Retinal pigment epithelial cell (primary cell): ENCODE results near the gene ZNF557.

ENCODE experiments used
- DNase-seq: peaks from one replicate; pipeline ENCODE4 v3.0.0-alpha.2; 2010; ENCODE audit warnings: low read depth
- H3K4me3 ChIP-seq: 2 replicates; pipeline ENCODE4 v1.5.1; 2011; ENCODE audit warnings: mild to moderate bottlenecking, low read length, control low read depth, moderate library complexity
- TF ChIP-seq, protein P1 (sequence below): conservative IDR thresholded peaks from 2 replicates; pipeline ENCODE4 v1.5.1; 2011; ENCODE audit warnings: low read depth, low read length, control low read depth, inconsistent platforms

The ZNF557 gene

DNA sequence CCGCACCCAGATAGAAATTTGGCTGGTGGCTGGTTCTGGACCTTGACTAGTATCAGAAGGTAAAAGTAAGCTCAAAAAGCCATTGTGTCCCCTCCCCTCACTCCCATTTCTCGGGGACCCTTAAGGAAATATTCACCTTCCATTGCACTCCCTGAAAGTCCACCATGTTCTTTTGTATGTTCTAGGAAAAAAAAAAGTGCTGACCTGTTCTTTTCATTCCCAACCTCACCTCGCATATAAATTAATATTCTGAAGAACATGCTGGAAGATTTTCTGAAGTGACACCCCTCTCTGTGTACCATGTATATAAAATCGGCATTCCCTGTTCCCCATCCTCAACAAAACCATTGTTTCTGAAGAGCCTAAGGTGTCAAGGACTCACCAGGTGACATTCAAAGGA is 43.2 kb downstream of the ZNF557 start:
- TF ChIP-seq, protein P1, sequence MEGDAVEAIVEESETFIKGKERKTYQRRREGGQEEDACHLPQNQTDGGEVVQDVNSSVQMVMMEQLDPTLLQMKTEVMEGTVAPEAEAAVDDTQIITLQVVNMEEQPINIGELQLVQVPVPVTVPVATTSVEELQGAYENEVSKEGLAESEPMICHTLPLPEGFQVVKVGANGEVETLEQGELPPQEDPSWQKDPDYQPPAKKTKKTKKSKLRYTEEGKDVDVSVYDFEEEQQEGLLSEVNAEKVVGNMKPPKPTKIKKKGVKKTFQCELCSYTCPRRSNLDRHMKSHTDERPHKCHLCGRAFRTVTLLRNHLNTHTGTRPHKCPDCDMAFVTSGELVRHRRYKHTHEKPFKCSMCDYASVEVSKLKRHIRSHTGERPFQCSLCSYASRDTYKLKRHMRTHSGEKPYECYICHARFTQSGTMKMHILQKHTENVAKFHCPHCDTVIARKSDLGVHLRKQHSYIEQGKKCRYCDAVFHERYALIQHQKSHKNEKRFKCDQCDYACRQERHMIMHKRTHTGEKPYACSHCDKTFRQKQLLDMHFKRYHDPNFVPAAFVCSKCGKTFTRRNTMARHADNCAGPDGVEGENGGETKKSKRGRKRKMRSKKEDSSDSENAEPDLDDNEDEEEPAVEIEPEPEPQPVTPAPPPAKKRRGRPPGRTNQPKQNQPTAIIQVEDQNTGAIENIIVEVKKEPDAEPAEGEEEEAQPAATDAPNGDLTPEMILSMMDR: no peak
- no peak overlapping the region for H3K4me3 ChIP-seq

DNA sequence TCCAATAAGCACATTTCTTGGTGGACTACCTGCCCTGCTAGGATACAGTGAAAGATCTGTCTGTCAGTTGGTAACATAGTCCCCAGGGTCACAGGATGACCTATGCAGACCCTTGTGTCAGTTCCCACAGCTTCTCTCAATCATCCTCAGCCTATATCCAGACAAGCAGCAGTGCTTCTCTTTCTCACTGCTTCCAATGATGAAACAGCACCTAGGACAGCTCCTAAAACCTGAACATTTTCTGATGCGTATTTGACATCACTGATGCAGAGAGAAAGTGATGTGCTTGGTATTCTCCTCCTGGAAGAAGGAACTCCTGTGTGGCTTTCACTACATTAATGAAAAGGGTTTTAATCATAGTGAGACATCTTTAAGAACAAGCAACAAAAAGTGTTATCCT is 43.7 kb downstream of the ZNF557 start:
- TF ChIP-seq, protein P1: no peak
- DNase-seq: no peak
- H3K4me3 ChIP-seq: no peak overlapping the region

More for the DNA sequence above, 43.2 kb downstream of the ZNF557 start:
- no peak for DNase-seq

DNA sequence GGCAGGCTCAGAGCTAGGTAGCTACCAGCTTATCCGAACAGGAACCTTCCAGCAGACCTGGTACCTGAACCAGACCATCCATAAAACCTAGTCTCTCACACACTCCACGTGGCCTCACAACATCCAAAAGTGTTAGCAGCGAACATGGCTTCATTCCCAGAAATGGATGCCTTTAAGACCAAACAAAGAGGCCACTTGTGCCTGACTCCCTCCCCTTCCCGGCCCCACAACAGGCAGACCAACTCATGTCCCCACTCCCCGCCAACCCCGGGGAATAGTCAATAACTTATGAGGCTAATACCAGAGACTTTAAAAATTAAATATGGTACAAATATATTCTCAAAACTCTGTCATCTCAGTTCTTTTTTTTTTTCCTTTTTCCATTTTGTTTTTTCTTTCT is 46.2 kb downstream of the ZNF557 start:
- TF ChIP-seq, protein P1: no peak
- no peak overlapping the region for H3K4me3 ChIP-seq
- DNase-seq: no peak

DNA sequence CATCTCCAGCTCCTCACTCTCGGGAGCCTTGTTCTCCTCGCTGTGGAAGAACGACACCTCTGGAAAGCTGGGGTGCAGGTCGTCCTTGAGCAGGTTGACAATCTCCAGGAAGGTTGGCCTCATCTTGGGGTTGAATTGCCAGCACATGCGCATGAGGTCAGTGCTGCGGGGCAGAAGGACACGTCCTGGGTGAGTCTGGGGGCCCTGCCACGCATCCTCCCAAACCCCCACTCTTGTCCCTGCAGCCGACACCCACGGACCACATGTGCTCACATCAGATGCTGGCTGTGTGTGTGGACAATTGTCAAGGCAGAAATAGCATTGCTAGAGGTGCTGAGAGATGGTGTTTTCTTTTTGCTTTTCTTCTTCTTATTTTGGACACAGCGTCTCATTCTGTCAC is 47.7 kb downstream of the ZNF557 start:
- DNase-seq: no peak
- TF ChIP-seq, protein P1: no peak
- no peak overlapping the region for H3K4me3 ChIP-seq

DNA sequence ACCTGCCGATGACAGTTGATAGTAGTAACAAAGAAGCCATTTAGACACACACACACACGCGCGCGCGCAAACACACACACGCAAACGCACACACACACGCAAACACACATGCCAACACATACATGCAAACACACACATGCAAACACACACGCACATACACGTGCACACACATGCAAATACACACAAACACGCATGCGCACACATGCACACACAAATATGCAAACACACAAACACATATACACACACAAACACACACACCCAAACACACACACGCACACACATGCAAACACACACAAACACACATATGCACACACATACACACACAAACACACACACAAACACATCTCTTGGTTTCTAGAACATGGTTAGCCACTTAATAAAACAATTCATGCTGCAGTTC is 50.1 kb downstream of the ZNF557 start:
- DNase-seq: no peak
- no peak overlapping the region for H3K4me3 ChIP-seq
- TF ChIP-seq, protein P1: no peak

DNA sequence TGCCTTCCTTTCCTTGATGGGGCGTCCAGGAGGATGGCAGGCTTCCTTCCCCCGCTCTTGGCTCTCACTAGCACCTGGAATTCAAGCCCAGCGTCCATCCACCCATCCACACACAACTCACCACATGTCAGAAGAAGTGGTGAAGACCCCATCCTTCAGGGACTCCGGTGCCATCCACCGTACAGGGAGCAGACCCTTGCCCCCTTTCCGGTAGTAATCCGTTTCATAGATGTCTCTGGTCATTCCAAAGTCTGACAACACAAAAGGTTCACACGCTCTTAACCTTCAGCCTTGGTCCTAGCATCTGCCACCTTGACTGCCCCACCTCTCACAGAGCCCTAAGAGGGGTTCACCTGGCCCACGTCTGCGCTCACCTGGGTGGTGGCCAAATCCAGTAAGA is 51.0 kb downstream of the ZNF557 start:
- TF ChIP-seq, protein P1: no peak
- no peak overlapping the region for H3K4me3 ChIP-seq
- DNase-seq: no peak

DNA sequence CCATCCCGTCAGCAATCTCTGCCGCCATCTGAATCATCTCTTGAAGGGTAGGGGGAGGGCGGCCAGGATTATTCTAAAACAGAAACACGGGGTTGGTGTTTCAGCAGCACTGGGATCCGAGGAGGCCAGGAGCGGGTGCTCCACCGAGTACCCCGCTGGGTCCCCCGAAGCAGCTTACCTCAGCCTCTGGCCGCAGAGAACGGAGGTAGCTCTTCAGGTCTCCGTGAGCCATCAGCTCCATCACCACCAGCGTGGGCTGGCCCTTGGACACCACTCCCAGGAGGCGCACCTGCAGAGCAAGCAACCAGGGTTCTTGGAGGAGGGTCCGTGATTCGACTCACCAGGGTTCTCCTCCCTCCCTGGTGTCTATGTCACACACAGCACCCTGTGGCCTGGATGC is 53.2 kb downstream of the ZNF557 start:
- TF ChIP-seq, protein P1: no peak
- DNase-seq: no peak
- H3K4me3 ChIP-seq: no peak overlapping the region
